Heart right ventricle (tissue), 16 donors: Measurements from ENCODE around the gene PLCL2. TPM values are rescaled to one million over a fixed set of nuclear protein-coding genes. Genes with fewer than 3 reads are reported as not detected.

ENCODE experiments used
- ATAC-seq, 8 donors: fragments of 200-7000 bp; cut with Tn5 transposase; one replicate each; pipeline ENCODE4 v1.9.1; 2020; ENCODE audit warnings: mild to moderate bottlenecking in 8 of 8, moderate library complexity in 8 of 8, moderate number of reproducible peaks in 1 of 8
- DNase-seq, 2 donors: peaks; one replicate each; pipeline ENCODE4 v3.0.0-alpha.2; 2020
- H3K27ac ChIP-seq, 10 donors: fragments of 200-600 bp; sonication (generic) in 2 of 10; one replicate each; pipeline versions ENCODE4 v1.5.0 to v1.8.0; 2020 to 2022; ENCODE audit warnings: mild to moderate bottlenecking in 3 of 10
- H3K27me3 ChIP-seq, 7 donors: fragments of 200-600 bp; one replicate each; pipeline ENCODE4 v1.8.0; 2021 to 2022; ENCODE audit warnings: mild to moderate bottlenecking in 2 of 7
- H3K36me3 ChIP-seq, 9 donors: fragments of 200-600 bp; sonication (generic) in 1 of 9; one replicate each; pipeline versions ENCODE4 v1.5.0 to v1.8.0; 2020 to 2022; ENCODE audit warnings: mild to moderate bottlenecking in 2 of 9
- H3K4me1 ChIP-seq, 9 donors: fragments of 200-600 bp; sonication (generic) in 1 of 9; one replicate each; pipeline versions ENCODE4 v1.5.0 to v1.8.0; 2020 to 2022; ENCODE audit warnings: mild to moderate bottlenecking in 4 of 9
- H3K4me3 ChIP-seq, 10 donors: fragments of 200-600 bp; sonication (generic) in 2 of 10; one replicate each; pipeline versions ENCODE4 v1.5.0 to v1.8.0; 2020 to 2022; ENCODE audit warnings: mild to moderate bottlenecking in 7 of 10, moderate library complexity in 2 of 10
- H3K9me3 ChIP-seq, 11 donors: fragments of 200-600 bp in 10 of 11; sonication (generic) in 2 of 11; one replicate each; pipeline versions ENCODE4 v1.5.0 to v1.8.0; 2013 to 2022; ENCODE audit warnings: mild to moderate bottlenecking in 2 of 11, control low read depth in 1 of 11, moderate library complexity in 1 of 11
- CTCF ChIP-seq, 9 donors: fragments of 200-600 bp; sonication (generic) in 2 of 9; IDR thresholded peaks; one replicate each; pipeline versions ENCODE4 v1.5.0 to v1.8.0; 2021 to 2022; ENCODE audit warnings: antibody characterized with exemption in 9 of 9, mild to moderate bottlenecking in 5 of 9, moderate library complexity in 1 of 9
- WGBS, 2 donors: extraction: QIAGEN DNeasy Blood & Tissue Kit; methylation state at CpG; one replicate each; pipeline ENCODE4 v1.1.7; 2013; ENCODE audit warnings: inconsistent platforms in 1 of 2; 5-methylcytosine and 5-hydroxymethylcytosine counted together
- intact Hi-C, 10 donors: fragments of 100-400 bp; cut with DNase I; formaldehyde crosslinking; loops; one replicate each; pipeline versions ENCODE4 v1.11.1 to v1.14.2; 2022
- polyA plus RNA-seq, 2 donors: library from polyadenylated mRNA; stranded (reverse); fragments of 200-250 nt; gene quantifications; one replicate each; pipeline ENCODE4 v1.2.3, GENCODE V29; 2013
- total RNA-seq, 10 donors: library from RNA; stranded (reverse); fragmentation: NEBNext Ultra II Directional in 3 of 10; extraction: Animal tissue kit (Norgen Biotek cat#: 25700) in 3 of 10; gene quantifications; one replicate each; pipeline versions ENCODE4 v1.2.1 to v1.2.4, GENCODE V29; 2021 to 2023
- donor health status: Arrhythmogenic right ventricular cardiomyopathy.
- donor health status: ischemic (EF 13 %, LVEDD 7.1; RV severe dilation, severe dysfunction).
- donor health status: healthy with polysubstance abuse.
- donor health status: DM: no; HTN: yes; CAD: no.
- donor health status: DM: no; HTN: no; CAD: no.
- donor health status: ischemic (EF 25% LVEDD 6.9; RV normal size, moderate dysfunction).
- donor health status: ischemic (EF 25% LVEDD 5.7; RV mildly dilated, moderate dysfunction).
- donor health status: healthy.
- donor health status: DM: yes; HTN: yes; CAD: no.
- donor health status: Ischemic cardiomyopathy.
- donor health status: ischemic (EF 35%, LVEDD 5.7; RV mildly dilated, moderate dysfunction).
- donor health status: nonischemic (EF 11% LVEDD 7.7; RV severe dilation, severe dysfunction).
- donor health status: DM: yes; HTN: yes; CAD: no.
- donor health status: PGD.
- donor health status: ischemic (EF 29% LVEDD 5.4; RV normal size, mild dysfunction).
- donor health status: nonischemic (EF 23%, LVEDD 6.1; RV moderate dilation, normal function).

Gene PLCL2
- total and polyA plus RNA-seq, 12 donors: 8.7 to 79.8 (median 53.0) TPM

GRCh38 chr3:16888356-16888755 lies 3.6 kb downstream of the PLCL2 start:
- TF ChIP-seq CTCF (IDR thresholded peaks at IDR 0.05): no peak
- peaks cover 6 to 81% (median 61%) of the 10 kb centered on the region in 9 donors for H3K4me1 ChIP-seq
- H3K4me3 ChIP-seq: peak overlapping the region in 7 of 10 donors; percentile 8 to 93 (median 76)
- WGBS, 2 donors: 29 to 31% methylated on average over 3 of the region's 3 CpGs
- no peaks in the 10 kb centered on the region for H3K36me3 ChIP-seq
- no peaks in the 10 kb centered on the region for H3K9me3 ChIP-seq
- no peaks in the 10 kb centered on the region for H3K27me3 ChIP-seq
- peak overlapping the region in 9 of 10 donors; percentile 6 to 98 (median 85) for H3K27ac ChIP-seq
- no peak for DNase-seq
- ATAC-seq: no peak
- intact Hi-C loops: loop anchor here in 9 of 10 donors (5.0 to 10.0 kb wide), 10 partner anchors 124 to 346 kb away; partner anchors contain the start of gene DAZL (in 4 of the 9)

GRCh38 chr3:16888785-16889607 lies 4.2 kb downstream of the PLCL2 start:
- H3K27me3 ChIP-seq: no peaks in the 10 kb centered on the region
- intact Hi-C loops: loop anchor here in 9 of 10 donors (5.0 to 10.0 kb wide), 10 partner anchors 124 to 346 kb away; partner anchors contain the start of gene DAZL (in 4 of the 9)
- H3K9me3 ChIP-seq: no peaks in the 10 kb centered on the region
- no peak for TF ChIP-seq CTCF (IDR thresholded peaks at IDR 0.05)
- ATAC-seq (no peak), DNase-seq (no peak)
- no peaks in the 10 kb centered on the region for H3K36me3 ChIP-seq
- 41 to 42% methylated on average over 9 of the region's 9 CpGs for WGBS, 2 donors
- H3K27ac ChIP-seq: peak overlapping the region in 8 of 10 donors; percentile 25 to 98 (median 90)
- H3K4me3 ChIP-seq: peak overlapping the region in 6 of 10 donors; percentile 16 to 93 (median 82)
- peaks cover 6 to 78% (median 63%) of the 10 kb centered on the region in 9 donors for H3K4me1 ChIP-seq

- peak overlapping the region in 7 of 10 donors; percentile 15 to 96 (median 32) for H3K27ac ChIP-seq
- H3K27me3 ChIP-seq: no peaks in the 10 kb centered on the region
- whole genome bisulfite sequencing, 2 donors: 51 to 61% methylated on average over 5 of the region's 5 CpGs
- H3K36me3 ChIP-seq: no peaks in the 10 kb centered on the region
- H3K9me3 ChIP-seq: no peaks in the 10 kb centered on the region
- DNase-seq: no peak
- no peak for TF ChIP-seq CTCF (IDR thresholded peaks at IDR 0.05)
- peaks cover 6 to 88% (median 69%) of the 10 kb centered on the region in 9 donors for H3K4me1 ChIP-seq
- intact Hi-C loops: loop anchor here in 1 of 10 donors (10.0 kb wide), 1 partner anchor 344 kb away; no protein-coding TSS in a partner anchor
- H3K4me3 ChIP-seq: no peak overlapping the region
- peak in 4 of 8 donors; percentile 23 to 57 (median 26) for ATAC-seq
Measured at GRCh38 chr3:16890597-16891333, 6.0 kb downstream of the PLCL2 start.

GRCh38 chr3:16893618-16894200 lies 9.0 kb downstream of the PLCL2 start:
- peaks cover 0 to 91% (median 59%) of the 10 kb centered on the region in 9 donors for H3K4me1 ChIP-seq
- DNase-seq (no peak), ATAC-seq (no peak)
- no peak for TF ChIP-seq CTCF (IDR thresholded peaks at IDR 0.05)
- H3K27ac ChIP-seq: no peak overlapping the region
- no peaks in the 10 kb centered on the region for H3K27me3 ChIP-seq
- 97 to 98% methylated on average over 1 of the region's 1 CpG for WGBS, 2 donors
- no peaks in the 10 kb centered on the region for H3K36me3 ChIP-seq
- no peak overlapping the region for H3K4me3 ChIP-seq
- intact Hi-C loops: loop anchor here in 1 of 10 donors (10.0 kb wide), 1 partner anchor 341 kb away; no protein-coding TSS in a partner anchor
- H3K9me3 ChIP-seq: no peaks in the 10 kb centered on the region
